ENCODE data around the gene FANCI. TPM values are rescaled to one million over a fixed set of nuclear protein-coding genes. Genes with fewer than 3 reads are reported as not detected.

Gene FANCI
- total RNA-seq: 100 to 1,000 TPM; 180 TPM

DNA sequence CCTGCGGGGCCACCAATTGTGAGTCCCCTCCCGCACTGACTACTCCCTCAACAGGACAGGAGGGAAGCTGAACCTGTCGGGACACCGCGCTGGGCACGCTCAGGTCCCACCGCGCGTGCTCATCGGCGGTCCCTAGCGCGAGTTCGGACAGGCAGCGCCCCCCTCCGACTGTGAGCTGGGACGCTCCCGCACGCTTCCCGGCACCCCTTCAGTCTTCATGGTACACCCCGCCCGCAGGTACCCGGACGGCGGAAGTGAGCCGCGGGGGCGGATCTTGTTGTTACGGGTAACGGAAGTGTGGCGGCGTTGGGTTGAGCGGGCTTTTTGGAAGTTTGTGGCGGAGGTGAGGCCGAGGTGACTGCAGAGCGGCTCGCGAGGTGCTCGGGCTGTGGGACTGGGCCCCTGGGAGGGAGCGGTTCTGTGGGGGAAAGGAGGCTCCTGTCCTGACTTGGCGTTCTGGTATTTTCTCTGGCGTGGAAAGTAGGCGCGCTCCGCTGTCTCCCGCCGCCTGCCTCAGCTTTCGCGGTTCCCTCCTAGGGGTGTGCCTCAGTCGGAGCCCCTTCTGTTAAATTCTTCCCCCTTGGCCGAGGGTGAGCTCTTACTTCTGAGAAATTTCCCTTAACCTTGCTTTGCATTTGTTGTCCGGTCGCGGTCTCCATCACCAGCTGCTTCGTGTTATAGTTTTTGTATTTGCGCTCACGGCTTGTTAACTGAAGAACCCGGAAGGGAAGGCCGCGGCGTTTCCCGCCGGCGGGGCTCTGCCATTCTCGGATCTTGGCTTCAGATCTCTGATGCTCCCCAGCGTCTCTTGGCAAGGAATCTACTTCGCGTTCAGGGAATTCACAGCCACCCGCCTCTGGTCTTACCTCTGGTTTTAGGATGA lies at the start of gene FANCI:
Gene FANCI (plus strand): TSS at position 289 of the 883 bp plus-strand sequence. CDS start 3,669 bp downstream, outside the sequence.
- intact Hi-C loops (cut with micrococcal nuclease): loop anchor here (2.0 kb wide), 1 partner anchor 37 kb away; no protein-coding TSS in a partner anchor
- Mint-ChIP-seq H3K9me3 (no peaks in the 10 kb centered on the region), H3K27ac (peak within 1 kb of the TSS; percentile 93), H3K4me1 (ENCODE audit: low read depth) (peaks cover 31% of the 10 kb centered on the region), H3K36me3 (ENCODE audit: low read depth) (peaks cover 40% of the 10 kb centered on the region), H3K4me3 (peak within 1 kb of the TSS; percentile 96), H3K27me3 (no peaks in the 10 kb centered on the region)
- DNase-seq (peak; percentile 99), ATAC-seq (peak; percentile 96)
- CTCF ChIA-PET: interaction anchor here (0.7 to 4.7 kb wide), 15 partner anchors 9 to 115 kb away, joined by 3 to 82 read pairs (median 4); partner anchors contain the start of gene POLG
- POLR2A ChIA-PET: interaction anchor here (1.0 to 2.1 kb wide), 7 partner anchors 9 to 89 kb away, joined by 3 to 9 read pairs (median 5); no protein-coding TSS in a partner anchor
- TF ChIP-seq, protein P1, sequence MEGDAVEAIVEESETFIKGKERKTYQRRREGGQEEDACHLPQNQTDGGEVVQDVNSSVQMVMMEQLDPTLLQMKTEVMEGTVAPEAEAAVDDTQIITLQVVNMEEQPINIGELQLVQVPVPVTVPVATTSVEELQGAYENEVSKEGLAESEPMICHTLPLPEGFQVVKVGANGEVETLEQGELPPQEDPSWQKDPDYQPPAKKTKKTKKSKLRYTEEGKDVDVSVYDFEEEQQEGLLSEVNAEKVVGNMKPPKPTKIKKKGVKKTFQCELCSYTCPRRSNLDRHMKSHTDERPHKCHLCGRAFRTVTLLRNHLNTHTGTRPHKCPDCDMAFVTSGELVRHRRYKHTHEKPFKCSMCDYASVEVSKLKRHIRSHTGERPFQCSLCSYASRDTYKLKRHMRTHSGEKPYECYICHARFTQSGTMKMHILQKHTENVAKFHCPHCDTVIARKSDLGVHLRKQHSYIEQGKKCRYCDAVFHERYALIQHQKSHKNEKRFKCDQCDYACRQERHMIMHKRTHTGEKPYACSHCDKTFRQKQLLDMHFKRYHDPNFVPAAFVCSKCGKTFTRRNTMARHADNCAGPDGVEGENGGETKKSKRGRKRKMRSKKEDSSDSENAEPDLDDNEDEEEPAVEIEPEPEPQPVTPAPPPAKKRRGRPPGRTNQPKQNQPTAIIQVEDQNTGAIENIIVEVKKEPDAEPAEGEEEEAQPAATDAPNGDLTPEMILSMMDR (IDR thresholded peaks at IDR 0.05): no peak

DNA sequence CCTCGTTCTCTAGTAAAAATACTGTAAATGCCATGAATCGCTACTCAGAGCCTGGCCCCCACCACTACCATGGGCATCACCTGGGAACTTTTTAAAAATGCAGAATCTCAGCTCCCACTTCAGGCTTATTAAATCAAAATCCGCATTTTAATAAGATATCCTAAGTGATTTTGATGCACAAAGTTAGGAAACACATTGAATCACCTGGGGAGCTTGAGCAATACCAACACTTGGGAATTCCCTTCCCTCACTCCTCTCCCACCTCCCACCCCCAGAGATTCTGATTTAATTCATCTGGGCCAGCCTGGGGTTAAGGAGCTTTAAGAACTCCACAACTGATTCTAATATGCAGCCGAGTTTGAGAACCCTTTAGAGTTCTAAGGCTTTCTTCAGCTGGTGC lies 49.2 kb upstream of the FANCI start:
- Mint-ChIP-seq H3K27me3 (no peaks in the 10 kb centered on the region), H3K9me3 (no peaks in the 10 kb centered on the region), H3K4me1 (ENCODE audit: low read depth) (peaks cover 9% of the 10 kb centered on the region), H3K36me3 (ENCODE audit: low read depth) (peaks cover 17% of the 10 kb centered on the region), H3K4me3 (no peak overlapping the region), H3K27ac (no peak overlapping the region)
- CTCF ChIA-PET: interaction anchor here (0.8 to 6.6 kb wide), 6 partner anchors 8 to 137 kb away, joined by 3 to 71 read pairs (median 12); no protein-coding TSS in a partner anchor
- ATAC-seq (no peak), DNase-seq (no peak)
- TF ChIP-seq, protein P1 (IDR thresholded peaks at IDR 0.05): no peak
- intact Hi-C loops (cut with micrococcal nuclease): no loop called here
- POLR2A ChIA-PET: interaction anchor here (0.6 to 1.7 kb wide), 2 partner anchors 49 to 193 kb away, joined by 3 to 5 read pairs; partner anchors contain the start of gene FANCI

DNA sequence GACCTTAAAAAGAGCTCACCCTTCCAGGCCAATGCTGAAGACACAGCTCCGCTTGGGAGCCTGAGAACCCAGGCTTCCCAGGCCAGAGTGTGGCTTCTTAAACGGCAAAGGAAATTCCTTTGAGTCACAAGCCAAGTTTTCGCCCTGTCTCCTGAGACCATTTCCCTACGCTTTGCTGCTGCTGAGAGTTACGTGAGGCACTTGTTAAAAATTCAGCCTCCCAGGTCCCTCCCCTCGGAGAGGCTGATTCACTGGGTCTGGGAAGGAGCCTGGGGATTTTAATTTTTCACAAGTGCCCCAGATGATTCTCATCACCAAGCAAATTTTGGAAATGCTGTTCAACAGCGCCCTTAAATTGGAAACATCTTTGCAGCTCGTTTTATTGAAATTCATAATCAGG lies 47.9 kb upstream of the FANCI start:
- no peak overlapping the region for H3K4me3 Mint-ChIP-seq
- H3K27me3 Mint-ChIP-seq: no peaks in the 10 kb centered on the region
- TF ChIP-seq, protein P1 (IDR thresholded peaks at IDR 0.05): no peak
- H3K9me3 Mint-ChIP-seq: no peaks in the 10 kb centered on the region
- peaks cover 9% of the 10 kb centered on the region for H3K4me1 Mint-ChIP-seq (ENCODE audit: low read depth)
- H3K27ac Mint-ChIP-seq: no peak overlapping the region
- H3K36me3 Mint-ChIP-seq (ENCODE audit: low read depth): peaks cover 14% of the 10 kb centered on the region
- ATAC-seq (no peak), DNase-seq (no peak)
- POLR2A ChIA-PET: interaction anchor here (1.7 kb wide), 1 partner anchor 48 kb away, joined by 5 read pairs; the partner anchor contains the start of gene FANCI
- intact Hi-C loops (cut with micrococcal nuclease): no loop called here
- CTCF ChIA-PET: interaction anchor here (2.5 to 6.6 kb wide), 4 partner anchors 11 to 138 kb away, joined by 16 to 71 read pairs (median 20); no protein-coding TSS in a partner anchor

DNA sequence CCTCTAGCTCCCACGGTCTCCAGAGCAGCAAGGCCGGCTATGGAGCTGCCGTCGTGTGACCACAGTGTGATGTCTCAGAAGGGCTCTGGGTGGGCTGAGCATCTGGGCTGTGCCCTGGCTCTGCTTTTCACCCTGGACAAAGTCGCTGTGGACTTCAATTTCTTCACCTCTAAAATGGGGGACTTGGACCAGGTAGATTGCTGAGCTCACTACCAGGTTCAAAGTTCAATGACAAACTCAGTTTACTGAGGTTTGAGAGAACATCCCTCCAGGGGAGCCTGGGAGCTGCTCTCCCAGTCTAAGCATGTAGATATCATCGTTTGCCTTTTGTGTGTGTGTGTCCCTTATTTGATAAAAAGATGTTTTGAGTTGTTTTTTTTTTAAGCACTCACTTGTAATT lies 47.5 kb upstream of the FANCI start:
- ATAC-seq: no peak
- Mint-ChIP-seq H3K4me3 (no peak overlapping the region), H3K27me3 (no peaks in the 10 kb centered on the region), H3K9me3 (no peaks in the 10 kb centered on the region), H3K27ac (no peak overlapping the region), H3K4me1 (ENCODE audit: low read depth) (peaks cover 9% of the 10 kb centered on the region), H3K36me3 (ENCODE audit: low read depth) (peaks cover 10% of the 10 kb centered on the region)
- no peak for DNase-seq
- TF ChIP-seq, protein P1 (IDR thresholded peaks at IDR 0.05): no peak
- intact Hi-C loops (cut with micrococcal nuclease): no loop called here
- ChIA-PET POLR2A (no interaction called here), CTCF (interaction anchor here (2.5 to 6.6 kb wide), 4 partner anchors 11 to 139 kb away, joined by 16 to 71 read pairs (median 20); no protein-coding TSS in a partner anchor)

Measured in activated CD8-positive, alpha-beta T cell treated with anti-CD3 and anti-CD28 coated beads for 36 hours (primary cell).